ENCODE results near the gene PDZD11. TPM values are rescaled to one million over a fixed set of nuclear protein-coding genes. Genes with fewer than 3 reads are reported as not detected.
"Not testable (repeated sequence)": the region's sequence is repeated elsewhere in the genome, so short reads cannot be mapped to it uniquely, and the experiment has no call there.

Gene PDZD11
- total RNA-seq, 1 donor from 2014 or later = 23.0 TPM

DNA sequence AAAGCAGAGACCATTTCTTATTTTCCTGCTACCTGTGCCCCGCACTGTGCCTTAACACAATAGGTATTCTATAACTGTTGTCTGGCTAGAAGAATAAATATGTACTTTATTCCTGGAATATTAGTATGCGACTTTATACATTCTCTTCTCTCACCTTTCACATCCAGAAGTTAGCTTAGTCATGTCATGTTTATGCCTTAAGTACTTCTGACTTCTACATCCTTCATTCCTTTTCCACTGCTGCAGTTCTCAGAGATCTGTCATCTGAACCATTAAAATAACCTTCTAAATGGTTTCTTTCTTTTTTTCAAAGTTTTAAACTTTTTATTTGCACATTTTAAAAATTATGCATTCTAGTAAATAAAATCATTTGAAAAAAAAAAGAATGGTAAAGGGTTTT, 34.6 kb upstream of the PDZD11 start:
- no peaks in the 10 kb centered on the region for H3K27me3 ChIP-seq (ENCODE audit: low read depth)
- TF ChIP-seq, protein P1, sequence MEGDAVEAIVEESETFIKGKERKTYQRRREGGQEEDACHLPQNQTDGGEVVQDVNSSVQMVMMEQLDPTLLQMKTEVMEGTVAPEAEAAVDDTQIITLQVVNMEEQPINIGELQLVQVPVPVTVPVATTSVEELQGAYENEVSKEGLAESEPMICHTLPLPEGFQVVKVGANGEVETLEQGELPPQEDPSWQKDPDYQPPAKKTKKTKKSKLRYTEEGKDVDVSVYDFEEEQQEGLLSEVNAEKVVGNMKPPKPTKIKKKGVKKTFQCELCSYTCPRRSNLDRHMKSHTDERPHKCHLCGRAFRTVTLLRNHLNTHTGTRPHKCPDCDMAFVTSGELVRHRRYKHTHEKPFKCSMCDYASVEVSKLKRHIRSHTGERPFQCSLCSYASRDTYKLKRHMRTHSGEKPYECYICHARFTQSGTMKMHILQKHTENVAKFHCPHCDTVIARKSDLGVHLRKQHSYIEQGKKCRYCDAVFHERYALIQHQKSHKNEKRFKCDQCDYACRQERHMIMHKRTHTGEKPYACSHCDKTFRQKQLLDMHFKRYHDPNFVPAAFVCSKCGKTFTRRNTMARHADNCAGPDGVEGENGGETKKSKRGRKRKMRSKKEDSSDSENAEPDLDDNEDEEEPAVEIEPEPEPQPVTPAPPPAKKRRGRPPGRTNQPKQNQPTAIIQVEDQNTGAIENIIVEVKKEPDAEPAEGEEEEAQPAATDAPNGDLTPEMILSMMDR (IDR thresholded peaks at IDR 0.05) = no peak
- H3K4me3 ChIP-seq = no peak overlapping the region
- ATAC-seq (no peak), DNase-seq (no peak)
- no peak overlapping the region for H3K27ac ChIP-seq
- intact Hi-C loops (cut with DNase I) = no loop called here
- no peaks in the 10 kb centered on the region for H3K4me1 ChIP-seq
- H3K9me3 ChIP-seq = no peaks in the 10 kb centered on the region
- no peaks in the 10 kb centered on the region for H3K36me3 ChIP-seq

DNA sequence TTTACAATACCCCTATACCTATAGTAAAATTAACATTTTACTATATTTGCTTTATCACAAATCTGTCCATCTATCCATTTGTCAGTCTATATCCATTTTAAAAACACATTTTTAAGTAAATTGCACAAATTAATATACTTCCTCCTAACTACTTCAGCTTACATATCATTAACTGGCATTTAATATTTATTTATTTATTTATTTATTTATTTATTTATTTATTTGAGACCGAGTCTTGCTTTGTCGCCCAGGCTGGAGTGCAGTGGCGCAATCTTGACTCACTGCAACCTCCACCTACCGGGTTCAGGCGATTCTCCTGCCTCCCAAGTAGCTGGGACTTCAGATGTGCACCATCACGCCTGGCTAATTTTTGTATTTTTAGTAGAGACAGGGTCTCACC, 33.9 kb upstream of the PDZD11 start:
- H3K27ac ChIP-seq; H3K4me1 ChIP-seq; H3K27me3 ChIP-seq (ENCODE audit: low read depth); ATAC-seq; H3K9me3 ChIP-seq; H3K36me3 ChIP-seq; H3K4me3 ChIP-seq; DNase-seq; intact Hi-C loops (cut with DNase I): not testable (repeated sequence)

DNA sequence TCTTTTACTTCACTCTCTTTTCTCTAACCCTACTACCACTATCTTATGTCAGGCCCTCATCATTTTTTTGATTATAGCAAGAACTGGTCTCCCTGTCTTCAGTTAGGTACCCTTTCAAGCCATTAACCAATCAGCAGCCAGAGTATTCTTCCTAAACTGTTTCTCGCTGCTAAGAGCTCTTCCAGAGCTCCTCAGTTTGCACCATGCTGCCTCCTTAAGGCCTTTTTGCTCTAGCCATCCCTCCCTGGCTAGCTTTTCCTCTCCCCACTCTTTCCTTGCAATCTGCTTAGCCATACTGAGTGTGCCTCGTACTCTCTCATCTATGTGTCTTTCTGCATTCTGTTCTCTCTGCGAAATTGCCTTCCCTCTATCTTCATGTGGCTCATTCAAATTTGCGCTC, 33.1 kb upstream of the PDZD11 start:
- Histone ChIP-seq H3K4me3 (no peak overlapping the region), H3K27me3 (ENCODE audit: low read depth) (no peaks in the 10 kb centered on the region), H3K27ac (no peak overlapping the region), H3K36me3 (no peaks in the 10 kb centered on the region), H3K4me1 (no peaks in the 10 kb centered on the region), H3K9me3 (no peaks in the 10 kb centered on the region)
- ATAC-seq (no peak), DNase-seq (no peak)
- intact Hi-C loops (cut with DNase I) = no loop called here
- TF ChIP-seq, protein P1 (IDR thresholded peaks at IDR 0.05) = no peak

DNA sequence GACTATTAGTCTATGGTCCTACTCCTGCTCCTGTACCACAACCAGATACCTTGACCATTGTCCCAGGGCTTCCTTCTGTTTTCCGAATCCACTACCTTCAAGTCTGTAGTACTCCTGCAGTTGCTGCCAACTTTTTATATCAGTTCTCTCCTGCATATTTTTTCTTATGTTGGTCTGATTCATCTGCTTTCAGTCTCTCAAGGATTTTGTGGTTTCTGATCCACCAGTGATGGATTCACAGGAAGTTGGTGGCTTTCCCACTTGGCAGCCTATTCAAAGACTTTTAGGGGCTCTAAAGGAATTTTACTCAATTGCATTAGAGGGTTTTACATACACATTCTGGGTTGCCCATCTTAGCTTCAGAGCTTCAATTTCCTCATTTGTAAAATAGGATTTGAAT, 23.8 kb upstream of the PDZD11 start:
- Histone ChIP-seq H3K4me3 (no peak overlapping the region), H3K9me3 (no peaks in the 10 kb centered on the region), H3K27me3 (ENCODE audit: low read depth) (no peaks in the 10 kb centered on the region), H3K4me1 (no peaks in the 10 kb centered on the region), H3K27ac (no peak overlapping the region), H3K36me3 (no peaks in the 10 kb centered on the region)
- DNase-seq (no peak), ATAC-seq (no peak)
- TF ChIP-seq, protein P1 (IDR thresholded peaks at IDR 0.05) = no peak
- intact Hi-C loops (cut with DNase I) = no loop called here

DNA sequence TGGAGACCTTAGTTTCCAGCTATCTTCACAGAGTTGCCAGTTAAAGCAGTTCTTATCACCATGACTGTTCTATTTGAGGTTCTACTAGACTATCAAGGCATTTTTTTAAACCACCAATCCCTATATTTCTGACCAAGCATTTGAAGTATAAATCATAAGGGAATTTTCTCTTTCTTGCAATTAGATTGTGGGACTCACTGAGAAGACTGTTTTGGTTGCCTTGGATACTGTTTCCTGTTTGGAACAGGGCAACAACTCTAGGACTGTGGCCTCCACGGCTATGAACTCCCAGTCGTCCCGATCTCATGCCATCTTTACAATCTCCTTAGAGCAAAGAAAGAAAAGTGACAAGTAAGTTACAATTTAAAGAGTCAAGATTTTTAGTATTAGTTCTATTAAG, 12.0 kb upstream of the PDZD11 start:
- ATAC-seq (no peak), DNase-seq (no peak)
- Histone ChIP-seq H3K27ac (no peak overlapping the region), H3K4me1 (no peaks in the 10 kb centered on the region), H3K9me3 (no peaks in the 10 kb centered on the region), H3K27me3 (ENCODE audit: low read depth) (no peaks in the 10 kb centered on the region), H3K36me3 (no peaks in the 10 kb centered on the region), H3K4me3 (no peak overlapping the region)
- intact Hi-C loops (cut with DNase I) = no loop called here
- TF ChIP-seq, protein P1 (IDR thresholded peaks at IDR 0.05) = no peak

DNA sequence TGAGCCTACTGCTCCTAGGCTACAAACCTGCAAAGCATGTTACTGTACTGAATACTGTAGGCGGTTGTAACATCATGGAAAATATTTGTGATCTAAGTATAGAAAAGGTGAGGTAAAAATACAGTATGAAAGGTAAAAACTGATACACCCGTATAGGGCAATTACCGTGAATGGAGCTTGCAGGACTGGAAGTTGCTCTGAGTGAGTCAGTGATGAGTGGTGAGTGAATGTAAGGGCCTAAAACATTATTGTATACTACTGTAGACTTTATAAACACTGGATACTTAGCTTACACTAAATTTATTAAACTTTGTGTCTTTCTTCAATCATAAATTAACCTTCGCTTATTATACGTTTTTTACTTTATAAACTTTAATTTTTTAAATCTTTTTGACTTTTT, 3.9 kb upstream of the PDZD11 start:
- DNase-seq = no peak
- ATAC-seq = no peak
- H3K36me3 ChIP-seq = no peaks in the 10 kb centered on the region
- H3K4me1 ChIP-seq = peaks cover 13% of the 10 kb centered on the region
- no peaks in the 10 kb centered on the region for H3K9me3 ChIP-seq
- no peak overlapping the region for H3K27ac ChIP-seq
- H3K27me3 ChIP-seq (ENCODE audit: low read depth) = no peaks in the 10 kb centered on the region
- intact Hi-C loops (cut with DNase I) = no loop called here
- H3K4me3 ChIP-seq = no peak overlapping the region
- TF ChIP-seq, protein P1 (IDR thresholded peaks at IDR 0.05) = no peak
